Cerebellar cortex (tissue), 1 donor: Measurements from ENCODE around the gene FBXO41.

Source experiments
- DNase-seq: peaks from one replicate; pipeline ENCODE4 v3.0.0-alpha.2; 2015; ENCODE audit warnings: low spot score

The FBXO41 gene

GRCh38 chr2:73244580-73244979 lies 39.7 kb downstream of the FBXO41 start:
- no peak for DNase-seq

DNA sequence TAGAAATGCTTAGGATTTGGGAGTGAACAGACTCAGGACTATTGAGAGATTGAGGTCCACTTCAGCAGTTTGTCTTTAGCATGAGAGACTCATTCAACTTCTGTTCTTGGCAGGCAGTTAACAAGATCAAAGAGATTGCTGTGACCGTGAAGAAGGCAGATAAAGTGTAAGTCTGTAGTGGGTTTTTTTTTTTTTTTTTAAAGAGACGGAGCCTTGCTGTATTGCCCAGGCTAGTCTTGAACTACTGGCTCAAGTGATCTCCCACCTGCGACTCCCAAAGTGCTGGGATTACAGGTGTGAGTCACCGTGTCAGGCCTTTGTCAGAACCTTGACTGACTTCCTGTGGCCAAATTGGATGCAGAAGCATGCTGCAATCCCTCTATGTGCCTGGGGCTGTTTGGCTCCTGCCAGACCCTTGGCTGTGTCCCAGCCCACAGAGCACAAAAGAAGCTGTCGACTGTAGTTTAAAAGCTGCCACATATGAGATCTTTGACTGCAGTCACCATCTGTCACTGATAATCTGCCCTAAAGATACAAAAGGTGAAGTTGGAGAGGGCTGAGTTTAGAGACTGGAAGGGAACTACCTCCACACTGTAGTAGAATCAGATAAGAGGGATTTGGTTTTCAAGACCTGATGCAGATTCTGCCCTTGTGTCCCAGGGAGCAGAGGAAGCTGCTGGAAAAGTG lies 40.3 kb downstream of the FBXO41 start:
- peak; percentile 83 for DNase-seq

DNA sequence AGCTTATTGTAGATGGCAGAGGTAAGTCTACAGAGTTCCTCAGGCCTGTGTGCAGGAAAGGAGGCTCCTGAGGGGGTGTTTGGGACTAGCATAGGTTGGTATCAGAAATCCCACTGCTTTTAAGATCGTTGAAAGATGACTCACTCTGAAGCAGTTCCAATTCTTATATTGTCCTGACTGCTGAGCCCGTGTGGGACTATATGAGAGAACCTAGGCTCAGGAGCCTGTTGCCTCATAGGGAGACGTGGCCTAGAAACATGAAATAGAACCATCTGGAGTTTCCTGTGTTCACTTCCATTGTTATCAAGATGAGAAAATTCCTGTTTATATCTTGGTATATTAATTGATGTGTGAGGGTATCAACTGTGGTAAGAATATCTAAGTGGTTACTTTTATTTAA lies 44.5 kb downstream of the FBXO41 start:
- DNase-seq: peak; percentile 72

- DNase-seq: peak; percentile 83
Measured at GRCh38 chr2:73238976-73239375, 45.3 kb downstream of the FBXO41 start.

DNA sequence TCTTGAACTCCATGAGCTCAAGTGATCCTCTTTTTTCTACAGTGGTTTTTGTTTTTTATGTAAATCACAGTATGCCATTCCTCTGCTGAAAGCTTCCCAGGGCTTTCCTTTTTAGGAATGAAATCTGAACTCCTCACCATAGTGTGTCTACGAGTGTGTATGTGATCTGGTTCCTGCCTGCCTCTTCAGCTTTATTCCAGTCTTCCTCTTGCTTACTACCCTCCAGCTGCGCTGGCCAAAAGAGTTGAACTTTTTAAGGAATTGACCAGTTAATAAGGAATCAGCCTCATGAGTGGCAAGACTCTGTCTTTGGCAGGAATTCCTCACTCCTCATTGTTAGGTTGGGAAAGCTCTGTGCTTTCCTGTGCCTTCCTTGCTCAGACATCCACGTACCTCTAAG lies 46.1 kb downstream of the FBXO41 start:
- DNase-seq: peak; percentile 7

DNA sequence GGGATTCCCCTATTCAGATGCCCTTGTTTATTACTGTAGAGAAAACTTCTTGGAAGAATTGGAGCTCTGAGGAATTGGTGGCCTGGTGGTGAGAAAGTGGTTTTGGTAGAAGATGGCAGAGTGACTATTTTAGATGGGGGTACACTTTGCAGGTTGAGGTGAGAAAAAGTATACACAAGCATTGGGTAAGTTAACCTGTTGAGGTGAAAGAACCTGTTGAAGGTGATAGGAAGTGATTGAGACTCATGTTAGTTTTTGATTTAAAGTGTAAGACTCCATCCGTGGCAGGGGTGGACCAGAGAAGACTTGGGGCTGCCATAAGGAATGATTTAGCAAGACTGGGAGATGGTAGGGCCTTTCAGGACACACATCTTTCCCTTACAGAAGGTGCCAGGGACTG lies 47.1 kb downstream of the FBXO41 start:
- DNase-seq: no peak

GRCh38 chr2:73235315-73236028 lies 48.8 kb downstream of the FBXO41 start:
- DNase-seq: no peak

- peak; percentile 96 for DNase-seq
Measured at GRCh38 chr2:73233932-73234832, 50.1 kb downstream of the FBXO41 start, which contains the start of gene CCT7. Gene CCT7 (plus strand): TSS chr2:73234308. CDS start chr2:73234379, 71 bp downstream.

DNA sequence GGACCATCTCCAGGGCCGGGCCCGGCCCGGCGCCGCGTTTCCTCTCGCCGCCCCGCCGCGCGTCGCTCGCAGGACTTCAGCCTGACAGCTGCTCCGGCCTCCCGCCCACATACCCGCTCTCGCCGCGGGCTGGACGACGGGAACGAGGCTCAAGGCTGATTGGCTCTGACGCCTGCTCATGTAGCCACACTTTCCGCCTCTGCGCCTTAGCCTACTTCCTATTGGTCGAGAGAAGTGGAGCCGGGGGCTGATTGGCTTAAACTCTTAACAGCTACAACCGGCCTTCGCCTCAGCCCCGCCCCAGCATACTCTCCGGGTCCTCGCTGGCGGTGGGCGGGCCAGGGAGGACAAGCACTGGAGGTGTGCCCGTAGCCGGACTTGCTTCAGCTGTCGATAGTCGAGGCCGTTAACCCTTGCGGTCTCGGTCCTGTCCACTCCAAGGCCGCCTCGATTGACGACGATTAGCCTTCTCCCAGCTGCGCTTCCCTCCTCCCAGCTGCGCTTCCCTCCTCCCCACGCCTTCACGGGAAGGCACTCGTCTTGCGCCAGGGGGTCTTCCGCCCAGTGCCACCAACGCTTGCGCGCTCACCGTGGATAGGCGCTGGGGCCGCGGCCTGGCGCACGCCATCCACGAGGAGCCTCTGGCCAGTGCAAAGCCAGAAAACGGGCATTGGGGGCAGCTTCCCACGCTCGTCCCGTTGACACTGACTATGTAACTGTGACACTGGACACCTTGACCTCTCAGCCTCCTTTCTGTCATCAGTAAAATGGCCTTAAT lies 50.9 kb downstream of the FBXO41 start, which contains the start of gene PRADC1:
TSS of gene PRADC1 (minus strand) at position 86 of the 778 bp plus-strand sequence. CDS start at position 7, 79 bp downstream.
- peak; percentile 100 for DNase-seq

DNA sequence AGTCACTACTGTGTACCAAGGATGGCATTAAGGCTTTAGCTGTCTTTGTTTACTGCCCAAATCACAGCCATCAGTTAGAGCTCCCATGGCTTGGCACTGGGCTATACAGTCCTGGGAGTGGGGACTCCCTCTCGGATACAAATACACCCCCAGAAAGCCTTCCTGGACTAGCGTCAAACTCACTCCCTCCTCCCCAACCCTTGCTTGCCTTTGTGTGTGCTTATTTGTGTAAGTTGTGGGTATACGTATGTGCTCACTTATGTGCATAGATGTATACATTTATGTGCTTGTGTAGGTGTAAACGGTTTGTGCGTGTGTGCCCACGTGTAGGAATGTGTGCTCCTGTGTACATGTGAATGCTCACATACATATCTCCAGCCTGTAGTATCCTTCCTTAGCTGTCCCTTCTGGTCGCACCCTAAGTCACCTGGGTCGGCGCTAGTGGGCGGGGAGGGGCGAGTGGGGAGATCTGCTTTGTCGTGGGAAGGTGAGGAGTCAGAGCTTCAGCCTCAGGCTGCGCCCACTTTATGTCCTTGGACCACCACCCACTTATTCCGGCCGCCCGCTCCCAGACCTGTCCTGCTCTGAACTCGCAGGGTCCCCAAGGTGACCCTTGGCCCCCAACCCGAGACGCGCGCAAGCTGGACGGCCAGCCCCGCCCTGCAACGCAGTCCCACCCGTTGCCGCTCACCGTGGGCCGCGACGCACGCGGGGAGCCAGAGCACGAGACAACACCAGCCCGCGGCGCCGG lies 51.7 kb downstream of the FBXO41 start:
- peak; percentile 38 for DNase-seq

- DNase-seq: no peak
Measured at GRCh38 chr2:73228631-73229030, 55.6 kb downstream of the FBXO41 start.

DNA sequence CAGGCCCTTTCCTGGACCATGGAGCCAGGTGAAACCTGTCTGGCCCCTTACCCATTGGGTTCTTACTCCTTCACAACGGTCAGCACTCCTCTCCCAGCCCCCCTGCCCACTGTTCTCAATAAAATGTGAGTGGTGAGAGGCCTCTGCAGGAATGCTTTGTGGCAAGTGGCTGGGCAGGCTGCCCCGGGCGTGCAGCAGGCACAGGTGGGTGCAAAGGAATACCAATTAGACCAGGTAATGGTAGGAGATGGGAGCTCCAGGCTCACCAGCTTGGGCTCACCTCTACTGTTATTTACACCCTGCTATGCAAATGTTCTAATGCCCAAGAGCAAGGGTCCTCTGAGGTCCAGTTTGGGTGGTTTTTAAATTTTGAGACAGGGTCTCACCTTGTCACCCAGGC lies 57.2 kb downstream of the FBXO41 start:
- no peak for DNase-seq

DNA sequence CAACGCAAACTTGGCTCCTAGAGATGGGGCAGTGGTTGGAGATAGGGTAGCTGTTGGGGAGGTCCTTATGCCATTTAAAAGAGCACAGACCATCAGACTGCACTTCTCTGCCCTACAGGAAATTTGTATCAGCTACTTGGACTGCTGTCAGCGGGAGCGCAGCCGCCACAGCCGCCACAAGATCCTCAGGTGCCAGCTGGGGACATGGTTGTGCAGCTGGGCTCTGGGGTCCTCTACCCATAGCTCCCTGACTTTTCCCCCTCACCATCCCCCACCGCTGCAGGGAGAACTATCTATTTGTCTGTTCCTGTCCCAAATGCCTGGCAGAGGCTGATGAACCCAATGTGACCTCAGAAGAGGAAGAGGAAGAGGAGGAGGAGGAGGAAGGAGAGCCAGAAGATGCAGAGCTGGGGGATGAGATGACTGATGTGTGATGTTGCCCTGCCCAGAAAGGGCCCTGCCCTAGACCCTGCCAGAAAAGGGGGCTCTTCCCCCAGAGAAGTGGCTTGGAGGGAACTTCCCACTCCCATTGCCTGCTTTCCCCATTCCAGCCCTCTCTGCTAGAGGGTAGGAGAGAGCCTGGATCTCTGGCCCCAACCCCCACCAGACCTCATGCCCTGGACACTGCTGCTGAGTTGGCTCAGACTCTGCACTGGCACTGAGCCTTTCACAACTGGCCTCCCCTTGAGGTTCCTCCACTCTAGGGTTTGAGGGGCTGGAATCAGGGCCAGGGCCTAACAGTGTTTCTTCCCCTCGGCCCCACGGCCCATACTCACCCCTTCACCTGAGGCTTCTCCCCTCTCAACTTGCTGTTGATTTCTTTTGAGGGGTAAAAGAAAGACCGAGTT lies 58.5 kb downstream of the FBXO41 start:
- no peak for DNase-seq

GRCh38 chr2:73223821-73224220 lies 60.5 kb downstream of the FBXO41 start:
- no peak for DNase-seq

DNA sequence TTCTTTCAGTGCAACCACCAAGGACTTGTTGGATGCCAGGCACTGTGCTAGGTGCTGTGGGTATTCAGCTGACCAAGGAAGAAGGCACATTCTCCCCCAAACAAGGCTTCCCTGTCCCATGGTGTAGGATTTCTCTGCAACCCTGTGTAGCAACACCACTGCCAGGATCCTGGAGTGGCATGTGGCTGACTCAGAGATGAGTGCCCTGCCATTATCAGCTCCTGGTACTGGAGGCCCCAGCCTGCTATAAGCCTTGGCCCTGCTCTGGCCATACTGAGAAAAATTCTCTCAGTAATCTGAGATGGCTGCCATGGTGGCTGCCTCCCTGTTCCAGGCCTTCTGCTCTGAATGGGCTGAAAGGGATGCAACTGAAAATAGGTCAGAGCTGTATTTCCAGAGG lies 66.0 kb downstream of the FBXO41 start:
- no peak for DNase-seq

DNA sequence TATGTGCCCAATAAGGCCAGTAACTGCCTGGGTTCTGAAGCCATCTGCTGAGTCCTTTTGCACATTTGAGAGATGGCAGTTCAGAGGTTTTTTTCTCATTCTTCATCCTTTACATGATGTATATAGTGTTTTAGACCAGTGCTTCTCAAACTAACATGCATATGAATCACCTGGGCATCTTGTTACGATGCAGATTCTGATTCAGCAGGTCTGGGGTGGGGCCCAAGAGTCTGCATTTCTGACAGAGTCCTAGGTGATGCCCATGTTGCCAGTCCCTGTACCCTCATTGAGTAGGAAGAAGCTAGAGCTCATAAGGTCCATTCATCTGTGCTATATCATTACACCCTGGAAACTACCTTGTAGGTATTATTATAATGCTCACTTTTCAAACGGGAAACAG lies 66.5 kb downstream of the FBXO41 start:
- DNase-seq: no peak

- no peak for DNase-seq
Measured at GRCh38 chr2:73217160-73217559, 67.1 kb downstream of the FBXO41 start.

DNA sequence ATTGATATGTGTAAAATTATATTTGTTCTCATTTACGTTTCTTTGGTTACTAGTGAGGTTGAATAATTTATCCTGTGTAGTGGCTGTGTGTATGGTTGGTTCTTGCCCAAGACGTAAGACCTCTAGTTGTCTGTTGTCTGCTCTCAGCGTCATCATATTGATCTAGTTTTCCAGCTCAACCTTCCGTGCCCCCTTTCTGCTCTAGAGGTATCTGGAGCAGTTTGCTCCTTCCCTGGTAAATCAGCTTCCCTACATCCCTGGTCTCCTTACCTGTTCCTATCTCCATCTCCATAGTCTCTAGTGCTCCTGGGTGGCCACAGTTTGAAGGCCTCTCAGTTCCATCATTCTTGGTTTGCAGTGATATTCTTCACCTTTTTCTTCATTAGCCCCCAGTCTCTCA lies 69.0 kb downstream of the FBXO41 start:
- no peak for DNase-seq

- peak; percentile 86 for DNase-seq
Measured at GRCh38 chr2:73214120-73215035, 69.9 kb downstream of the FBXO41 start, which contains the start of gene SMYD5. Gene SMYD5 (plus strand): TSS chr2:73214245. CDS start chr2:73214267, 22 bp downstream.
